IPS-18a (cell line): ENCODE results near the gene SND1.
"Not testable (repeated sequence)": the region's sequence is repeated elsewhere in the genome, so short reads cannot be mapped to it uniquely, and the experiment has no call there.

Source experiments
- H3K27ac ChIP-seq: one replicate; pipeline ENCODE4 v1.5.1; 2013; ENCODE audit warnings: low read length
- H3K27me3 ChIP-seq: one replicate; pipeline ENCODE4 v1.6.1; 2013; ENCODE audit warnings: mild to moderate bottlenecking, low read length; ENCODE audit not compliant: control insufficient read depth, insufficient read depth
- H3K36me3 ChIP-seq: one replicate; pipeline ENCODE4 v1.6.1; 2013; ENCODE audit warnings: low read depth, low read length; ENCODE audit not compliant: control insufficient read depth
- H3K4me1 ChIP-seq: one replicate; pipeline ENCODE4 v1.6.1; 2013; ENCODE audit warnings: low read depth, low read length; ENCODE audit not compliant: control insufficient read depth
- H3K4me3 ChIP-seq: one replicate; pipeline ENCODE4 v1.5.1; 2013; ENCODE audit warnings: low read length
- H3K9ac ChIP-seq: one replicate; pipeline ENCODE4 v1.6.1; 2013; ENCODE audit warnings: mild to moderate bottlenecking, low read length, moderate library complexity
- H3K9me3 ChIP-seq: one replicate; pipeline ENCODE4 v1.6.1; 2013; ENCODE audit warnings: low read depth, low read length; ENCODE audit not compliant: control insufficient read depth

SND1 gene

DNA sequence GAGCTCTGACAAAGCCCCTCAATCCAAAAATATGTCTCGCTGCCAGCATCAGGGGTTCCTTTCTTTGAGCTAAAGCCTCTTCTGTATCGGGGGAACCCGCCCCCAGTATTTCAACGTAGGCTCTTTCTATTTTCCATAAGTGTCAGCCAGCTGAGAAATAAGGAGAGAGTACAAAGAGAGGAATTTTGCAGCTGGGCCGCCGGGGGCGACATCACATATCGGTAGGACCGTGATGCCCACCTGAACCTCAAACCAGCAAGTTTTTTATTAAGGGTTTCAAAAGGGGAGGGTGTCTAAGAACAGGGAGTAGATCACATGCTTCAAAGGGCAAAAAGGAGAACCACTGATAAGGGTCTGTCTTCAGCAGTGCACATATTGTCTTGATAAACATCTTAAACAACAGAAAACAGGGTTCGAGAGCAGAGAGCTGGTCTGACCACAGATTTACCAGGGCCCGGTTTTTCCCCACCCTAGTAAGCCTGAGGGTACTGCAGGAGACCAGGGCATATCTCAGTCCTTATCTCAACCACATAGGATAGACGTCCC is 457.5 kb downstream of the SND1 start:
- H3K27me3 ChIP-seq = peaks cover 16% of the 10 kb centered on the region
- not testable (repeated sequence) for H3K9ac ChIP-seq

DNA sequence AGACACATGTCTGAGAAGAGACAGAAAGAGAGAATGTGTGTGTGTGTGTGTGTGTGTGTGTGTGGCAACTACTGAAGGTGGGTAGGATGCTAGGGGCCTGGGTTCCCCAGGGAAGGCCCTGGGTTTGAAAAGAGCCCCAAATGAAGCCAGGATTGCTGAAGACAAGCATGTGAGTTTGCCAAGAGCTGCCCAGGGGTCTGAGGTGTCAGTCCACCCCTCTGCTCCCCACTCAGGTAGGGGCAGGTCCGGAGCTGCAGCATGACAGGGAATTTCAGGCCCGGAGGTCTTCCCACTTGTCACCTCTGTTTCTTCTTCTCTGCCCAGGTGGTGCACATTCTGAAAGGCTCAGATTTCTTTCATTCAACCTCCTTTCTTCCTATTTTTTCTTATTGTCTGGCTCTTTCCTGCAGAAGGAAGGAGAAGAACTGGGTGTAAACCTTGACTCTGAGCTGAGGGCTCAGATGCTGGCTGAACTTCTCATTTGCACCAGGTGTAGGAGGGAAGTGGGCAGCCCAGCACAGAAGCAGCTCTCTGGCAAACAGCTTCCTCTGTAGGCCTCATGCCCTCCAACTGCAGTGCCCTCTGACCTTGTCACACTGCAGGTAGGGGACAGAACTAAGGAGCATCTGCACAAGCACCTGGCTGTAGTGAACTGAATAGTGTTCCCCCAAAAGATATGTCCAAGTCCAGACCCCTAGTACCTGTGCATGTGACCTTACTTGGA is 458.8 kb downstream of the SND1 start:
- Histone ChIP-seq H3K27ac (no peak overlapping the region), H3K36me3 (no peaks in the 10 kb centered on the region), H3K4me3 (no peak overlapping the region), H3K4me1 (no peaks in the 10 kb centered on the region), H3K9ac (no peak overlapping the region), H3K9me3 (no peaks in the 10 kb centered on the region), H3K27me3 (peaks cover 8% of the 10 kb centered on the region)

More for the DNA sequence above, 457.5 kb downstream of the SND1 start:
- not testable (repeated sequence) for H3K27ac ChIP-seq, H3K4me3 ChIP-seq, H3K4me1 ChIP-seq, H3K9me3 ChIP-seq, H3K36me3 ChIP-seq

DNA sequence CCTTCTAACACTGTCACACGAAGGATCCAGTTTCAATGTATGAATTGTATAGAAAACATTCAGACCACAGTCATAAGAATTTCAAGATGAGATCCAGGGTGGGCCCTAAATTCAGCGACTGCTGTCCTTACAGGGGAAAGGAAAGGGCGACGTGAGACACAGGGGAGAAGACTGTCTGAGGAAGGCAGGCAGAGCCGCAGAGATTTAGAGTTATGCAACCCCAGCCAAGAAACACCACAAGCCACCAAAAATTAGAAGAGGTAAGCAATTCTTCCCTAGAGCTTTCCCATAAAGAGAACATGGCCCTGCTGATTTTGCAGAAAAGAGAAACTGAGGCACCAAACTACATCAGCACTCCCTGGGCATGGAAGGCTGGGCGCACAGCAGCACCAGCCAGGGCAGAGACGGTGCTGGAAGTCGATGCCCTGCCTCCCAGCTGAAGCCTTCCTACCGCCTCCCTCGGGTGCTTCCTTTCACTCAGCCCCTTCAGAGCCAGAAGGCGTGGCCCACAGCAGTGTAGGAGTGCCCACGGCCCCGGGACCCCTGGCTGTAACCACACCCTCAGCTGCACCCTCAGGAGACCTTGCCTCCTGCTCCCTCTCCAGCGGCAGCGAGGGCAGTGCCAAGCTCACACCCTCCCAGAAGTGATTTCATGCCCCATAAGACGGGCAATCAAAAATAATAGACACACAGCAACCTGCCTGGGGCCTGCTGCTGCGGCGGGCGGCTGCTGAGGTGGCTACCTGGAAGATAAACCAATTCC is 460.2 kb downstream of the SND1 start:
- no peaks in the 10 kb centered on the region for H3K4me1 ChIP-seq
- H3K27me3 ChIP-seq = peaks cover 13% of the 10 kb centered on the region
- H3K4me3 ChIP-seq = no peak overlapping the region
- no peak overlapping the region for H3K27ac ChIP-seq
- H3K9me3 ChIP-seq = no peaks in the 10 kb centered on the region
- no peaks in the 10 kb centered on the region for H3K36me3 ChIP-seq
- H3K9ac ChIP-seq = no peak overlapping the region

DNA sequence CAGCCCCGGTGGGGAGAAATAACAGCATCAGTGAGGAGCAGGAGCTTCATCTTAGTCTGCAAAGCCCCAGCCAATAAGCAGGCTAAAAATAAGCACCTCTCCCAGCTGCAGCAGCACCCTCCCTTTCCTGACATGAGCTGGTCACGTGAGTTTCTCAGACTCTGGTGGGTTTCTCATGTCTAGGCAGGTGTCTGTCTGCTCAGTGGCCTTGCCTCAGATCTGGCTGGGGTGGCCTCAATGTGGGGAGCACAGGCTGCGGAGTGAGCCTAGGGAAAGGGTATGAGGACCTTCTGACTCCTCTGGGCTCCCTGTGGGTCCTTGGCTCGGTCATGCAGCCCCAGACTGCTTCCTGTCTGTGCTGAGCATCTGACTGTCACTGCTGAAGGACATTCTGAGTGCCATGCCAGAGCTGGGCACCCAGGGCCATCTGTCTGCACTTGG is 460.8 kb downstream of the SND1 start:
- Histone ChIP-seq H3K27me3 (peaks cover 13% of the 10 kb centered on the region), H3K9ac (no peak overlapping the region), H3K4me1 (no peaks in the 10 kb centered on the region), H3K9me3 (no peaks in the 10 kb centered on the region), H3K27ac (no peak overlapping the region), H3K36me3 (no peaks in the 10 kb centered on the region), H3K4me3 (no peak overlapping the region)

DNA sequence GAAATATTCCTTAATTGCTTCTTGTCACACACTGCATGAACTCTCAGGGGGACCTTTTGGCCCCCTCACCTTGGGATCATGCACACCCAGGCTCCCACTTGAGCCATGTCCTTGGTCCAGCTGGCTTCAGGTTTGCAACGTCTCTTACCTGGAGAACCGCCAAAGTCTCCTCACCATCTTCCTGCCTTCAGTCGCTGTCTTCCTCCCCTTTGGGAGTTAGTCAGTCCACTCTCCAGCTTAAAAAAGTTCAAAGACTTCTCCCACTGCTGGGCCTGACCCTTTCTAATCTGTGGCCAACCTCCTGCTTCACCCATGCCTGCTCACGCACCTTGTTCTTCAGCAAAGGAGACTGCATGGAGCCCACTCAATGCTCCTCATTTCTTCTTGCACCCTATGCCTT is 461.8 kb downstream of the SND1 start:
- H3K27ac ChIP-seq = no peak overlapping the region
- no peaks in the 10 kb centered on the region for H3K4me1 ChIP-seq
- no peaks in the 10 kb centered on the region for H3K9me3 ChIP-seq
- no peaks in the 10 kb centered on the region for H3K36me3 ChIP-seq
- no peak overlapping the region for H3K9ac ChIP-seq
- no peak overlapping the region for H3K4me3 ChIP-seq
- H3K27me3 ChIP-seq = peaks cover 13% of the 10 kb centered on the region

DNA sequence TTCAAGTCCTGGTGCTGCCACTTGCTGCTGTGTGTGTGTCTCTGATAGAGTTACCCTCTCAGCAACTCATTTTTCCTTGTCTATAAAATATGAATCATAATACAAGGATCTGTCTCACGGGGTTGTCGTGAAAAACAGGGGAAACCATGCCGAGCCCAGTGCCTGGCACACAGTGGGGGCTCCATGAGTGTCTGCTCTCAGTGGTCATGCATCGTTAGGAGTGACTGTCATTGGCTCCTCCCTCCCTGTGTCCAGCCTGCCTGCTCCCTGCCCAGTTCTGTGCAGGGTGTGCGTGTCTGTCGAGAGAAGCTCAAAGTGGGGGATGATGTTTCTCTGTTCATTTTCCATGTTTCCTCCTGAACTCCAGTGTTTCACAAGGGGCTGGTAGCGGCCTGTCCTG is 462.8 kb downstream of the SND1 start:
- peaks cover 13% of the 10 kb centered on the region for H3K27me3 ChIP-seq
- no peaks in the 10 kb centered on the region for H3K4me1 ChIP-seq
- H3K36me3 ChIP-seq = no peaks in the 10 kb centered on the region
- no peak overlapping the region for H3K27ac ChIP-seq
- no peak overlapping the region for H3K9ac ChIP-seq
- no peaks in the 10 kb centered on the region for H3K9me3 ChIP-seq
- H3K4me3 ChIP-seq = no peak overlapping the region

DNA sequence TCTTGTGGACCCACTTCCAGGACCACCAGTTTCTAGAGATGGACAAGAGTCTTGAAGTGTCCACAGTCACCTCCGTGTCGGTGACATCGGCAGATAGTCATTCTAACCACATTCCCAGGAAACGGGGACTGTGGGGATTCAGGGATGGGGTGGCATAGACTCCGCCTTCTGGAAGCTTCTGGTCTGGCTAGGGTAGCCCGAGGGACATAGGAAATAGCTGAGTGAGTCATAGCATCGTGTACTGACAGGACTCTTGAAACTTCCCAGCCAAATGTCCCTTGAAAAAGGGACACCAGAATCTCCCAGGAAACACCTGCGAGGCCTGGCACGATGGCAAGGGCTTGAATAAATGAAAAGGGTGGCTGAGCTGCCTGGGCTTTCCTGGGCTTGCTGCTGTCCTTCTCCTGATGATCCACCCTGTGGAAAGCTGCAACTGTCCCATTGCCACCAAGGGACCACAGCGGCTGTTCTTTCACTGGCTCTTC is 463.4 kb downstream of the SND1 start:
- no peak overlapping the region for H3K9ac ChIP-seq
- H3K27ac ChIP-seq = no peak overlapping the region
- H3K27me3 ChIP-seq = peaks cover 13% of the 10 kb centered on the region
- no peaks in the 10 kb centered on the region for H3K9me3 ChIP-seq
- no peak overlapping the region for H3K4me3 ChIP-seq
- H3K4me1 ChIP-seq = no peaks in the 10 kb centered on the region
- H3K36me3 ChIP-seq = no peaks in the 10 kb centered on the region

DNA sequence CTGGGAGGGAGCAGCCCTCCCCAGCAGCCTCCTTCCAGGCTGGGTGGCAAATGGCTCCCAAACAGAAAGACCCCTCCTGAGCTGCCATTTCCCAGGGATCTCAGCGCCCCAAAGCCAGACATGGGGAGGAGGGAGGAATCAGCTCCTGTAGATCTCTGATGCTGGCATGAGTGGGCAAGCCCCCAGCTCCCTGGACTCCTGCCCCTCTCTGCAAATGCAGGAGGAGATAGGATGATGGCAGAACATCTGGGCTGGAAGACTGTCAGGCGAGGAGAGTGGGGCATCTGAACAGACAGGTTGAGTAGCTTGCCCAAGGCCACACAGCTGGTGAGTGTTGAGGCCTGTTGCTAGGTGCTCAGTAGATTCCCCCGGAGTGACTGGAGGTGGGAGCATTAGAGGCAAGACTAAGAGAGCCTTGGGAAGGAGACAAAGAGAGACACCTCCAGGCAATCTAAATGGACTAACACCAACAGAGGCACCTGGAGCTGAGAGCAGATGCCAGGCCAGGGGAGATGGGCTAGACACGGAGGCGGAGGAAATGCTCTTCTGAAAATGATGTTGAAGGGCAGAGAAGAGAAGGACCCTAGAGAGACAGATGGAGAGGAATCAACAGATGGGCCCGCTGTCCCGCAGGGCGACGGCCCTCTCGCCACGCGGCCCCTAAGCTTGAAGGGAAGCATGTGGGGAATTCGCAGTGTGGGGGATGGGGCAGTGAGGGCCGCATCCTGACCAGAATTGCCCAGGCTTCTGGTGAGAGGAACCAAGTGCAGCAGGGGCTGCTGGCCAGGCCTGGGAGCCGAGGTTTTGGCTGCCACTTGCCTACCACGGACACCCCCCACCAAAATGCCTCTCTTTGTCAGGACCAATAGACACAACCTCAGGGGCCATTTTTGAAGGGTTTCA is 464.1 kb downstream of the SND1 start:
- no peak overlapping the region for H3K9ac ChIP-seq
- no peak overlapping the region for H3K27ac ChIP-seq
- no peaks in the 10 kb centered on the region for H3K4me1 ChIP-seq
- no peaks in the 10 kb centered on the region for H3K36me3 ChIP-seq
- H3K4me3 ChIP-seq = no peak overlapping the region
- no peaks in the 10 kb centered on the region for H3K9me3 ChIP-seq
- H3K27me3 ChIP-seq = peaks cover 13% of the 10 kb centered on the region

DNA sequence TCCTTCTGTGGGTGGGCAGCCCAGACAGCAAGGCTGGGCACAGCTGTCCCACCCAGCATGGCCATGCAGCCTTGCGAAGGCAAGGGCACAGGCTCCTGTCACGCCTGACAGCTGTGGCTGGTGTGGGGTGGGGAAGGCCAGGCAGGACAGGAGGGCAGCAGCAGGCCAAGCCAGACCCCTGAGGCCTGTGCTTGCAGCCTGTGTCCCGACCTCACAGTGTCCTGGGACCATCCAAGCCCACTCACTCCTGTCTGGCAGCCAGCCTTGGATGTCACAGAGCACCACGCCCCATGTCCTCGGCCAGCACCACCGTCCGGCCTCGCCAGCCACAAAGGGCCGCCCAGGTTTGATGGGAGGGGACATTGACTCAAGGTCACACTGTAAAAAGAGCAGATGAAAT is 464.7 kb downstream of the SND1 start:
- Histone ChIP-seq H3K4me3 (no peak overlapping the region), H3K27me3 (peaks cover 13% of the 10 kb centered on the region), H3K27ac (no peak overlapping the region), H3K4me1 (no peaks in the 10 kb centered on the region), H3K36me3 (no peaks in the 10 kb centered on the region), H3K9ac (no peak overlapping the region), H3K9me3 (no peaks in the 10 kb centered on the region)

DNA sequence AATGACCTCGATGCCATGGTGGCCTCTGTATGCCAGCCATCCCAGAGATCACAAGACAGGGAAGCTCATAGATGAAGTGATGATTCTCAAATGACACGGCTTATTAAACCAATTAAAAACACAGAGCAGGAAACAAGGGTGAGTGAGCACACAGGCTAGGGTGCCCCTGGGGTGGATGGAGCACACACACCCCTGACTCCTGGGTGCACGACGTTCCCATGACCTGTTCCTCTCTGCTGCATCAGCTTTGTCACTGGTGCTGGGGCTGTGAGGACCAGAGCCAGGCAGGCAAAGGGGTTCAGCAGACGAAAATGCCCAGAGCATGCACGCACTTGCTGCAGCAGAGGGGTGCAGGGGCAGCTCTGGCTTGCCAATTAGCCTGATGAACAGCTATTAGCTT is 465.7 kb downstream of the SND1 start:
- H3K36me3 ChIP-seq = no peaks in the 10 kb centered on the region
- no peak overlapping the region for H3K4me3 ChIP-seq
- H3K9ac ChIP-seq = no peak overlapping the region
- no peaks in the 10 kb centered on the region for H3K9me3 ChIP-seq
- H3K27me3 ChIP-seq = peaks cover 13% of the 10 kb centered on the region
- no peaks in the 10 kb centered on the region for H3K4me1 ChIP-seq
- H3K27ac ChIP-seq = no peak overlapping the region

DNA sequence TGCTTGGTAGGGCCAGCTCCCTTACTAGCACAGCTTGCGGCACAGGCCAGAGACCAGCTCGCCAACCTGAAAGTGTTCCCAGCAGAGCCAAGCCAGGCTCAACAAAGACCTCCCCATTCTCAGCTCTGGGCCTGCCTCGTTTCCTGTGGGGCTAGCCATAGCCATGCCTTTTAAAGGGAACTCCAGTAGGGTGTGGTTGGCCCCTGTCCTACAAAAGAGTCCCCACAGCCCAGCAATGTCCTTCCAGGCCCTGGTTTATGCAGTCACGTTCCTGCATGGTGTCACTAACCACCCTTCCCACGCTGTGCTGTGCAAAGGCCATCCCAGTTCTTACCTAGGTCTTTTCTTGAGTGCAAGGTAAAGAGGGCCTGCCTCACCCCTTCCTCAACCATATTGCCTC is 467.0 kb downstream of the SND1 start:
- no peak overlapping the region for H3K4me3 ChIP-seq
- no peak overlapping the region for H3K27ac ChIP-seq
- H3K27me3 ChIP-seq = peaks cover 13% of the 10 kb centered on the region
- no peaks in the 10 kb centered on the region for H3K4me1 ChIP-seq
- no peaks in the 10 kb centered on the region for H3K36me3 ChIP-seq
- H3K9me3 ChIP-seq = no peaks in the 10 kb centered on the region
- no peak overlapping the region for H3K9ac ChIP-seq
